Right hindlimb (tissue), 1 donor: ENCODE results near the gene NSA2.
"Not testable (repeated sequence)": the region's sequence is repeated elsewhere in the genome, so short reads cannot be mapped to it uniquely, and the experiment has no call there.

Experiments
- DNase-seq: peaks from one replicate; pipeline ENCODE4 v3.0.0-alpha.2; 2018

Gene NSA2

DNA sequence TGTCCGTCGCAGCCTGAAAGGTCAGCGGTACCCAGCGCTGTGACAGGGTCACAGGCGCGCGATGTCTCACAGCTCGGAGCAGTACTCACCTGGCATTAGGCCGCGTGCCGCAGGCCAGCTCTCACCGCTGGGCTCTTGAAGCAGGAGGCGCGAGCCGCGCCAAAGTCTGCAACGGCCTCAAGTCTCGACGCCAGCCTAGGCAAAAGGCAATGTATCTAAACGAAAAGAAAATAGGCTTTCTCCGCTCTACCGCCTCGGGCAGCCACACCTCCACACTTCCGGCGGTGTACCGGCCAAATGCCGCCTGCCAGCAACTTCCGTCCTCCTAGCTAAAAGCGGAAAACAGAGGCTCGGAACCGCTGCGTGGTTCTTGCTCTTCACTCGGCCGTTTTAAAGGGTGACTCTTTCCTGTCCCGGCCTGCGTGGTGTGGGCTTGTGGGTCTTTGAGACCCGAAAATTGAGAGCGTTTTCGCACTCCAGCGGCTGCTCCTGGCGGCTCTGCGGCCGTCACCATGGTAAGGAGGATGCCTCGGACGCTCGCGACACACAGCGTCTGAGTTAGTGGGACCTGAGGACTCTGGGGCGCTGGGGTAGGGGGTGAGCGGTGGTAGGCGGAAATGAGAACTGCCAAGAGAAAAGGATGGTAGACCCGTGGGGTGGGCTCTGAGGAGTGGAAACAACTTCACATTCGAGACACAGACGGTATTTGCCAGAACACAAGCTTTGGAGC, at the start of gene NSA2, which contains the start of gene GFM2:
NSA2 (plus strand) TSS at position 401 of the 730 bp plus-strand sequence; CDS start at position 513, 112 bp downstream.
GFM2 (minus strand) TSS at position 269 of the 730 bp plus-strand sequence. CDS start 3,375 bp downstream, outside the sequence.
- DNase-seq: peak; percentile 96

DNA sequence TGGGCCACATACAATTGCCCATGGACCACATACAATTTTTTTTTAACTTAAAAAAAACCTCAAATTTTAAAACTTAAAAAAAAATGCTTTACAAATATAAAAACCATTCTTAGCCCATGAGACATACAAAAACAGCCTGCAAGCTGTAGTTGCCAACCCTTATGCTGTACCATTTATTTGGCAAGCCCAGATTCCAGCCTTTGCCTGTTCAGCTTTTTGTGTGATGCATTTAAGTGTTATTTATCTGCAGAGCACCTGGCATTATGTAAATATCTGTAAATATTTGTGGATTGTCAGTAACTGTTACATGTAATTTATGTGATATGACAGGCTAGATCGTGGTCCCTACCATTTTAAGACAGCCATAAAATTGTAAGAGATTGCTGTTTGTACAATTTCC, 49.5 kb upstream of the NSA2 start:
- DNase-seq: no peak

DNA sequence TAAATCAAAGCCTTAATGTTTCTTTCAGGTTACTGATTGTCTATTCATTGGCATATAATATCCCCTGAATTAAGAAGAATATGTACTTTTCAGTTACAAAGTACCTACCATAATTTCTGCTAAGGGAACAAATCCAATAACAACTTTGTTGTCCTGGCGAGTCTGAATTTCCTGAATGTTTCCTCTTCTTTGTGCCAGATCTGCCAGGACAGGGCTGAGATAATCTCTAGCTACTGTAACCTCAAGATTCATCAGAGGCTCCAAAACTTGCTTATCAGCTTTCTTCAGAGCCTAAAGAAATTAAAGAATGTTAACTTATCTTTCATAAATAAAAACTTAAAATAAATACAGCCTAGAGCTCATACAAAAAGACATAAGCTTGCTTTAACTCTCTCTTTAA, 44.8 kb upstream of the NSA2 start:
- DNase-seq: no peak

DNA sequence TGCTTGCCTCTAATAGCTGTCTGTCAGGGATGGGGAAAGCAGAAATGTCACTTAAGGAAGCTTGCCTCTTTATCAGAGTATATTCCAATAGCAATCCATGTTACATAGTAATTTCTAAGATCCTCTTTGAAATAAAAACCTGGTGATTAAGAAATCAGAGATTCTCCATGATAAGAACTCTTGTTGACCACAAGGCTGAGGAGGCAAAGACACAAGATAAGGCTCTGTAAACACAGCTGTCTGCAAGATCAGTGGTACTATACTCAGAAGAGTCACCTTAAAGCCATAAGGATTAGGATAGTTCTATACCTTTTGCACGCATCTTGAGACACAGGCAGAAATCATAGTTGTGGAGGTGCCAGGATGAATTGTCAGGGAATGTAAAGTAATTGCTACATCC, 41.7 kb upstream of the NSA2 start:
- DNase-seq: no peak

DNA sequence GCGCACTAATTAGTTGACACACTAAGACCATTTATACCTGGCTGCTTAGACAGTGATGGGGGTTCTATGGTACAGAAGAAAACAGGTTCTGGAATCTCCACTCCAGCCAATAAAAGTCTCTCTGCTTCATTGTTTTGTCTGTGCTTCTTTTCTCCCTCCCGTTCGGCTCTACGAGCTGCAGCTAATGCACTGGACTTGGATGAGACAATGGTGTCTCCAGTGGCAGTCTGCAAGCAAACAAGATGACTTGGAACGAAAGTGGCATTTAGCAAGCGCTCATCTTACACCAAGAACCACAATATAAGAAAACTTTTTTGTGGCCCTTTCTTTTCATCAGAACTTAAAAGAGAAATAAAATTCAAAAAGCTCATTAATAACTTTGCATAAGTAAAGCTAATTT, 30.3 kb upstream of the NSA2 start:
- no peak for DNase-seq

DNA sequence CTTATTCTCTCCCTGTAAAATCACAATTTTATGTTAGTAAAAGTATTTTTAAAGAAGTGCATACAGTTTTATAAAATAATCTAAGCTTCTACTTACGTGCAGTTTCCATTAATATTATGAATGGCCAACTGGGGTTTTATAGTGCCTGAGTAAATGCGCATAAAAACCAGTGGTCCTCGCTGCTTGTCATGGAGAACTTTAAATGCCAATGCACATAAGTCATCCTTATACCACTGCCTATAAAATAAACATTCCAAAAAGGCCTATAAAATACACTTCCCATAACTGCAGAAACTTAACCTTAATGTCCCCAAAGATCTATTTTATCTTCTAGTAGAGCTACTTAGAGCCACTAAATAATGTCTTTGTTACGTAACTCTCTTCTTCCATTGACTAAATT, 28.6 kb upstream of the NSA2 start:
- DNase-seq: no peak

DNA sequence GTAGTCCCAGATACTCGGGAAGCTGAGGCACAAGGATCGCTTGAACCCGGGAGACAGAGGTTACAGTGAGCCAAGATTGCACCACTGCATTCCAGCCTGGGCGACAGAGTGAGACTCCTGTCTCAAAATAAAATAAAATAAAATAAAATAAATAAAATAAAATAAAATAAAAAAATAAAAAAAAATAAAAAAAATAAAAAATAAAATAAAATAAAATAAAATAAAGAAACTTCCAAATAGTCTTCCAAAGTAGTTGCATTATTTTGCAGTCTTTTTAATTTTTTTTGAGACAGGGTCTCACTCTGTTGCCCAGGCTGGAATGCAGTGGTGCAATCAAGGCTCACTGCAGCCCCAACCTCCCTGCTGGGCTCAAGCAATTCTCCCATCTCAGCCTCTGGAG, 18.3 kb upstream of the NSA2 start:
- not testable (repeated sequence) for DNase-seq

DNA sequence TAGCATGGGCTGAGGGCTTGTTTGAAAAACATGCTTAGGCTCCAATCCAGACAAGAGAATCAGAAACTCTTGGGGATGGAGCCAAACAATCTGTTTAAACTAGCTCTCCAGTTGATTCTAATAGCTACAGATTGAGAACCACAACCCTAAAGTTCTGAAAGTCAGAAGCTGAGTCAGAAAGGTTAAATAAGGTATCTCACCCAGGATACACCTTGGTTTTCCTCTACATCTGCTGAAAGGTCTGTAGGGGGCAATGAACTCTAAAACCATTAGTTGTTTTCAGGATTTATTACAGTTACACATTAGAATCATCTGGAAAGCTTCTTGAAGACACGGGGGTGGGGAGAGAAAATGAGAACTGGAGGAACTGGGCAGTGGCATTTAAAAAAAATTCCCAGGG, 5.8 kb upstream of the NSA2 start:
- no peak for DNase-seq

DNA sequence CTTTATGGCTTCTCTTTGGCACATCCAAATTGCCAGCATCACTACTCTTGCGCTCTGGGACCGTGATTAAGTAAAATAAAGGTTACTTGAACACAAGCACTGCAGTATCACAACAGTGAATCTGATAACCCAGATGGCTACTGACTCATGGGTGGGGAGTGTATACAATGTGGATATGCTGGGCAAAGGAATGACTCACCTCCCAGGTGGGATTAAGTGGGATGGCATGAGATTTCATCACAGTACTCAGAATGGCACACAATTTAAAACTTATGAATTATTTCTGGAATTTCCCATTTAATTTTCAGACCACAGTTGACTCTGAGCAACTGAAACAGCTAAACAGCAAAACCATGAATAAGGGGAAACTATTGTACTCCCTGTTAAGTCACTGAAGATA, 4.5 kb upstream of the NSA2 start:
- no peak for DNase-seq

DNA sequence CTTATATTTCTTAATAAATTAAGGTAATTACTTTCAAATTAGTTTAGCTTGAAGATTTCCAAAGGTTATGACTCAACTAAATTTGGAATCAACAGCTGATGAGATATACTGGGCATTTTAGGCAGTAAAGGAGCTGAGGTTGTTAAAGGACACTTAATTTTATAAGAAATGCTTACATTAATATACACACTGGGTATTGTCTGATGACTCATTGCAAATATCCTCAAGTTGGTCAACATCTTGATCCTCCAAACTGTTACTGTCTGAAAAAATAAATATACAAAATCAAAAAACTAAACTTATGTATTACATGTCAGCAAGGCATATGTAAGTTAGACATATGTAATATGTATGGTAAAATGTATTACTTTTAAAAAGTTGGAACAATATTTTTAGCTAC, 3.5 kb upstream of the NSA2 start:
- DNase-seq: no peak

DNA sequence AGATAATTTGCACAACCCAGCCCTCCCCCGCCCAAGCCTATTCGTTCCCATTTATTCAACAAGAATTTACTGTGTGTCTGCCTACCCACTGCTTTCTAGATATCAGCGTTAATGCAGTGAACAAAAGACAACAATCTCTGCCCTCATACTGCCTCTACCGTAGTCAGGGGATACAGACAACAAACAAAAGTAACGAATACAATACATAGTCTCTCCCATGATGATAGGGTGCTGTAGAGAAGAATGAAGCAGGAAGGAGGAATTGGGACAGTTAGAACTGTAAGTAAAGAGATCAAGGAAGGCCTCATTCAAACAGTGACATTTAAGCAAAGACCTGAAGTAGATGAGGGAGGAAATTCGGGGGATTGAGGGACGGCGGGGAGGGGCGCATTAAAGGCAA, 1.8 kb upstream of the NSA2 start:
- no peak for DNase-seq

DNA sequence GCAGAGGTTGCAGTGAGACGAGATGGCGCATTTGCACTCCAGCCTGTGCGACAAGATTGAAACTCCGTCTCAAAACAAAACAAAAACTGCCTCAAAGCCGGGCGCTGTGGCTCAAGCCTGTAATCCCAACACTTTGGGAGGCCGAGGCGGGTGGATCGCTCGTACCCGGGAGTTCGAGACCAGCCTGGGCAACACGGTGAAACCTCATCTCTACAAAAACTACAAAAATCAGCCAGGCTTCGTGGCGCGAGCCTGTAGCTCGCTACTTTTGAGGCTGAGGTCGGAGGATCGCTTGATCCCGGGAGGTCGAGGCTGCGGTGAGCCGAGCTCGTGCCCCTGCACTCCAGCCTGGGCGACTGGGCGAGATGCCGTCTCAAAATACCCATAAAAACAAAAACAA, 1.1 kb upstream of the NSA2 start:
- no peak for DNase-seq

DNA sequence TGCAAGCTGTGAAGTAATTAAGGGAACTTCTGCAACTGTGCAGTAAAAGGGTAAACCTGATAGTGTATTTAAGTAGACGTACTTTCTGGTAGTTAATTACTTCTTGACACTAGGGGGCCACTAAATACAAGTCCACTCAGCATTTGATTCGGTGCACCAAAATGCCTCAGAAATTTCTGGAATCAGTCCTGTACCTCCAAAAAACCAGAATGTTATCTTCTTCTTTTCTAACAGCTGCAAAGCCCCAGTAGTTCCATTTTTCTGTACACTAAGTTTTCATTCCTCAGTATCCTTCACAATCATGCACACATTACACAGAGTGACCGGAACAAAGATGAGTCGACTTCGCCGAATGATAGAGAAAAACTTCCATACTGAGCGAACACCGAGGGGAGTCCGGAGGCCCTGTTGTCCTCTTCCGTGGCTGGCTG, 616 bp upstream of the NSA2 start:
- DNase-seq: no peak

DNA sequence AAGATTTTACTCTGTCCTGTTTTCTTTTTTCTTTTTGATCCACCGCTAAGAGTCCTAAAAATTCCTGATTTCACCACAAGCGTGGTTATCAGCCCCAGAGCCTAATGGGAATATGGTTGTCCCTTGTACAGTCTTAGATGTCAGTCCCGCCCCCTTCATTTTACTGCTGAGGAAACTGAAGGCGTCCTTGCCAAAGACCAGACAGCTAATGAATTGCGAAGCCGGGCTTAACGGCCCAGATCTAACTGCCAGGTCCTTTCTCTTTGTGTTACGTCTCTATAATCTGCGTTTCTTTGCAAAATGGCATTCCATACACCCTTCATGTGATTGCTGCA, 497 bp downstream of the NSA2 start:
- no peak for DNase-seq

DNA sequence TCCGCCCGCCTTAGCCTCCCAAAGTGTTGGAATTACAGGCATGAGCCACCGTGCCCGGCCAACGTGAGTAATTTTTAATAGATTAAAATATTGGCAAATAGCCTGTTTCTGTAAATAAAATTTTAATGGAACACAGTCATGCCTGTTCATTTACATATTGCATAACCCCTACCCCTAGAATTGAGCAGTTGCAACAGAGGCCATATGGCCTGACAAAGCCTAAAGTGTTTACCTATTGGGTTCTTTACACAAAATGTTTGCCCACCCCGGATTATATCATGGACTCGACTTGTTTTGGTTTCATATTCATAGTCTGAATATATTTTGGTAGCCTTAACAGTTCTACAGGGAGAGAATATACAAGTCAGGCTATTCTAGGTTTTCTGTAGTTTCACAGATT, 5.3 kb downstream of the NSA2 start:
- DNase-seq: no peak

DNA sequence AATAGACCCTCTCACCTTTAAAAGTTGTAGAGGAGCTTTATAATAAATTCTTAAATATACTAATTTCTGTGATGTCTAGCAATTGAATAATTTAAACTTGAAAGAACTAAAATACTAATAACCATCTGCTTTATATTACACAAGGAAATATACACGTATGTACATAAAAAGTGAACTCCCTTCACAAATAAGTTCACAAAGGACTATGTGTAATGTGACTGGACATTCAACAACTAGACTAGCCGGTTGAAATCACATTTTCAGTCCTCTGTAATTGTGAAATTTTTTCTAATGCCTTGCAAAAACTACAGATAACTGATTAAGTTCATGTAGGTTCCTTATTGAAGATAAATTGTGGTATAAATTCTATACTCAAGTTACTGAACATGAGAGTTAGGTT, 11.6 kb downstream of the NSA2 start:
- DNase-seq: no peak

DNA sequence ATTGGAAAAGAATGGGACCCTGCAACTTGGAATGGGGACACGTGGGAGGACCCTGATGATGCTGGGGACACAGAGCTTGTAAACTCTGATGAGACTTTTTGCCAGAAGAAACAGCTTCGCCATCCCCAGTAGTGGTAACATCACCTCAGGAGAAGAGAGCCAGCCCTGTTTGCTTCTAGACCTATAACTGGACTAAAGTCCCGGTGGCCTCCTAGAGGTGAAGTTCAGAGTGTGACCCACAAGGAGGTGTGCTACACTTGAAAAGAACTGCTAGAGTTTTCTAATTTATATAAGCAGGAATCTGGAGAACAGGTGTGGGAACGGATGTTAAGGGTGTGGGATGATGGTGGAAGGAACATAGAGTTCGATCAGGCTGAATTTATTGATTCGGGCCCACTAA, 19.8 kb downstream of the NSA2 start:
- no peak for DNase-seq

DNA sequence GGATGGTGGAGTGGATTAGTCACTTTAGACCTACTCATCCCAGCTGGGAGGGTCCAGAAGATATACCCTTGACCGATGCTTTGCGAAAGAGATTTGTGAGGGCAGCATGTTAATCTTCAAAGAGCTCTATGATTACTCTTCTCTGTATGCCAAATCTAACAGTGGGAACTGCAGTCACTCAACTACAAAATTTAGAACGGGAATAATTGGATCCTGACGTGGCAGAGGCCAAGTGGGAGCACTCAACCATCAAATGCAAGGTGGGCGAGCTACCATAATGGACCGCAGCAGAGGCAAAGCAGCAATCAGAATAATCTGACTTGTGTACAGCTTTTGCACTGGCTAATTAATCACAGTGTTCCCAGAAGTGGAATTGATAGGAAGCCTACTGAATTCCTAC, 20.4 kb downstream of the NSA2 start:
- no peak for DNase-seq

DNA sequence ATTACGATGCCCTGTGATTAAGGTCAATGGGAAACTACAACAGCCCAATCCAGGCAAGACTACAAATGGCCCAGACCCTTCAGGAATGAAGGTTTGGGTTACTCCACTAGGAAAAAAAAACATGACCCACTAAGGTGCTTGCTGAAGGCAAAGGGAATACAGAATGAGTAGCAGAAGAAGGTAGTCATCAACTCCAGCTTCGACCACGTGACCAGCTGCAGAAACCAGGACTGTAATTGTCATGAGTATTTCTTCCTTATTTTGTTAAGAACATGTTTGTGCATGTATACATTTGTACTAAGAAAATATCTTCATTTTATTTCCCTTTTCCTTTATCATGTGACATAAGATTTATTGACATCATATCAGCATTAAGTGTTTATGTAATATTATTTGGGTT, 24.6 kb downstream of the NSA2 start:
- not testable (repeated sequence) for DNase-seq

DNA sequence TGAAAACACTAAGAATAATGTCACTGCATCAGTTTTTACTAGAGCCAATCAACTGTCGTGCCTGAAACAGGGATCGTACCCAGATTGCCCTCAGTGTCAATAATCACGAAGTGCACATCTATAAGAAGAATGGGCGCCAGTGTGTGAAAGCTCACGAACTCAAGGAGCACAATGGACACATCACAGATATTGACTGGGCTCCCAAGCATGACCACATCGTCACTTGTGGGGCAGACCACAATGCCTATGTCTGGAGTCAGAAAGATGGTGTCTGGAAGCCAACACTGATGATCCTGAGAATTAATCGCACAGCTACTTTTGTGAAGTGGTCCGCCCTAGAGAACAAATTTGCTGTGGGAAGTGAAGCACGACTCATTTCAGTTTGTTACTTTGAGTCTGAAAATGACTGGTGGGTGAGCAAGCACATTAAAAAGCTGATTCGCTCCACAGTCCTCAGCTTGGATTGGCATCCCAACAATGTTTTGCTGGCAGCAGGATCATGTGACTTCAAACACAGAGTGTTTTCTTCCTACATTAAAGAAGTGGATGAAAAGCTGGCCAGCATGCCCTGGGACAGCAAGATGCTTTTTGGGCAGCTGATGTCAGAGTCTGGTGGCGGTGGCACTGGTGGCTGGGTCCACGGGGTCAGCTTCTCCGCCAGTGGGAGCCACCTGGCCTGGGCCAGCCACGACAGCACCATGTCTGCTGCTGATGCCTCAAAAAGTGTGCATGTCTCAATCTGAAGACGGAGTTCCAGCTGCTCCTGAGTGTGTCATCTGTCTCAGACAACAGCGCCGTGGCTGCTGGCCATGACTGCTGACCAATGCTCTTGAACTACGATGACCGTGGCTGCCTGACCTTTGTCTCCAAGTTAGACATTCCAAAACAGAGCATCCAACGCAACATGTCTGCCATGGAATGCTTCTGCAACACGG, 32.2 kb downstream of the NSA2 start:
- no peak for DNase-seq

DNA sequence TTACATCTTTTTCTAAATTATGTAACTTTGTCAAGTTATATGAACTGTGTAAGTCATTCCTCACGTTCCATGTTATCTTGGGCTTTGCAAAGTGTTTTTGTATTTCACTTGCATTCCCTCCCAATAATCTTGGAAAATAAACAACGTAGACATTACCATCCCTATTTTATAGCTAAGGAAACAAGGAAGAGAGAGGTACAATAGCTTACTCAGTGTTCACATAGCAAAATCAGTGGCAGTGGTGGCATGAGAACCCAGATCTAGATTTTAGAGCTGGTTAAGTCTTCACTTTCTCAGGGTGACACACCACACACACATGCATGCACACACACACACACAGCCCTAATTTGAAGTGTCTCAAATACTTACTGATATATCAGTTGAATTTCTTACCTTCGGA, 34.1 kb downstream of the NSA2 start:
- DNase-seq: no peak

DNA sequence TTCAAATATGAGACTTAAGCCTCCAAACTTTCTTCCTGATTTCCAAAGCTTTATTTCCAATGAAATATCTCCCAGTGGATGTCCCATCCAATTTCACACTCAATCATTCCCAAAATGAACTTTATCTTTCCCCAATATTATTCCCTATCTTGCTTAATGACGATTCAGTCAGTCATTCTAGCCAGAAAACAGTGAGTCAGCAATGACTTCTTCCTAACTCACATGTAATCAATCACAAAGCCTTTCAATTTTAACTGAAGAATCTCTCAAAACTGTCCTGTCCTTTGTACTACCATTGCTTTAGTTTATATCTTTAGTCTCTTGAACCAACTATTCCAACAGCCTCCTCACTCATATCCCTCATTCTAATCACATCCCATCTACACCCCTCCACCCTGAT, 34.9 kb downstream of the NSA2 start:
- no peak for DNase-seq

DNA sequence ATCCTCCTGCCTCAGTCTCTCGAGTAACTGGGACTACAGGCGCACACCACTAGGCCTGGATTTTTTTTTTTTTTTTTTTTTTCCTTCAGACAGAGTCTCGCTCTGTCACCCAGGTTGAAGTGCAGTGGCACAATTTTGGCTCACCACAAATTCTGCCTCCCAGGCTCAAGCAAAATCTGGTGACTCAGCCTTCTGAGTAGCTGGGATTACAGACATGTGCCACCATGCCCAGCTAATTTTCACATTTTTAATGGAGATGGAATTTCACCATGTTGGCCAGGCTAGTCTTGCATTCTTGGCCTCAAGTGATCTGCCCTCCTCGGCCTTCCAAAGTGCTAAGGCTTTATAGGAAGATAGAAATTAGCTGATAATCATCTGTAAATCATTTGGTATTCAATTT, 43.9 kb downstream of the NSA2 start:
- no peak for DNase-seq

DNA sequence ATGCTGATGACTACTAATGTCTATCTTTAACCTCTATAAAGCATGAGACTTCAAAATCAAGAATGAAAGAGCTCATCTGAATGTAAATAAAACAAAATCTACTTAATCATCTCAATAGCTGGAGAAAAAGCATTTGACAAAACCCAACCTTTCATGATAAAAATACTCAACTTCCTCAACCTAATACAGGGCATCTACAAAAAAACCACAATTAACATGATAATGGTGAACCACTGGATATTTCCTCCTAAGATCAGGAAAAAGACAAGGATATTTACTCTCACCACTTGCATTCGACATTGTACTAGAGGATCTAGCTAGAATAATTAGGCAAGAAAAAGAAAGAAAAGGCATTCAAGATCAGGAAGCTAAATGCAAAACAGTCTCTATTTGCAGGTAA, 49.8 kb downstream of the NSA2 start:
- no peak for DNase-seq
